Medulla oblongata (tissue), 1 donor: Measurements from ENCODE around the gene POLK.
"Not testable (repeated sequence)": the region's sequence is repeated elsewhere in the genome, so short reads cannot be mapped to it uniquely, and the experiment has no call there.

ENCODE experiments used
- DNase-seq: peaks from one replicate; pipeline ENCODE4 v3.0.0-alpha.2; 2015; ENCODE audit errors: extremely low spot score

POLK gene

GRCh38 chr5:75510417-75510835 is 1.3 kb upstream of the POLK start:
- peak; percentile 45 for DNase-seq

DNA sequence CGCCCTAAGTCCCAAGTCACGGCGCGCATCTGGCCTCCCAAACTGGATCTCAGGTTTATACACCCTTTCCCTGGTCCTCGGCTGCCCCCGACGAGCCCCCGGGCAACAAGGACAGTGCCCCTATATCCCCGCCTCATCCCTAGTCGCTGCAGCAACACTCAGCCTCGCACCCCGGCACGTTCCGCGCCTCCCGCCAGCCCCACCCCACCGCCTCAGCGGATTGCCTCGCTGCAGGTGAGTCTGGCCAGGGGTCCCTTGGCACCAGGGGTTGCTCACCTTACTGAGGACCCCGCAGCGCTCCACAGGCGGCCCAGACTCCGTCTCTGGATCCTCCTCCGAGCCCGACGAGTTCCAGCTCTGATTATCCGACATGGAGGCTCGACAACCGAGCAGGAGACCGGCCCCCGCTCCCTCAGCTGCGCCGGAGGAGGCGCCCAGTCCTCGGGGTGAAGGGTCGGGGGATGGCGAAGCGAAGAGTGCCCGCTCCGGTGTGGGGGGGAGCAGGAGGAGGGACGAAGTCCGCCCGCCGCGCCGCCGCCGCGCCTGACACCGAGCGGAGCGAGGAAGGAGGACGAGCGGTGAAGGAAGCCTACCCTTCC is 756 bp upstream of the POLK start:
- no peak for DNase-seq

- DNase-seq = no peak
Observed at GRCh38 chr5:75512383-75513074, 838 bp downstream of the POLK start.

DNA sequence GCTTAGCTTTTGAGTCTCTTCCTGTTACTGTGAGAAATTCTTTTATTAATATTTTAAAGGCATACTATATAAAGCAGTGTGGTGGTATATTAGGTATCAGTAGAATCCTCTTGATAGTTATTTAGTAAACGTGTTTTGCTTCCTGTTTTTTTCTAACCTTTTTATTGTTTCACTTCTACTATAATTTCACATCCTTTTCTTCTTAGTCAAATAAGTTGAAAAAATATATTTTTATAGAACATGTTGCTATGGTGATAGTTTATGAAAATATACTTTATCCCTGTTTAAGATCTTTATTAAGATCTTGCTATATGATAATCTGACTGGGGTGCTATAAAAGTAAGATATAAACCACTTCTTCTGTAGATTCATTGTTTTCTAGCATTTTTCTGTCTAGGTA is 2.1 kb downstream of the POLK start:
- DNase-seq = no peak

- no peak for DNase-seq
Observed at GRCh38 chr5:75514323-75514722, 2.6 kb downstream of the POLK start.

- DNase-seq = no peak
Observed at GRCh38 chr5:75519761-75520160, 8.1 kb downstream of the POLK start.

GRCh38 chr5:75521195-75521594 is 9.5 kb downstream of the POLK start:
- DNase-seq = no peak

DNA sequence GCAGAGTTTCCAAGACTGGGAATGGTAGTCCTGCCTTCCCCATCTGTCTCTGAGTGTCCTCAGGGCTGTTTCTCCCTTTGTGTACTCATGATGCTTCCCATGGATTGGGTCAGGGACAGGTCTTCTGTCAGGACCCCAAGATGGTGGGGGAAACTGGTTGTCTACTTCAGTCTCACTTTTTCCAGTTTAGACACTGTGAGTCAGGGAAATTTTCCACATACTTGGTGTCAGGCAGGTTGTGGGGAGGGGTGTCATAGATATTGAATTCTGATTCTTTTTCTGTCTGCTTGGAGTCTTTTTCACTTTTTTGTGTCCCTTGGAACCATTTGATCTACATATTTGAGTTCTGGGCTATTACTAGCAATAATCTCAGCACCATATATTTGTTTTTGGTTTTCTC is 10.3 kb downstream of the POLK start:
- no peak for DNase-seq

GRCh38 chr5:75522542-75522941 is 10.9 kb downstream of the POLK start:
- no peak for DNase-seq

GRCh38 chr5:75523275-75523674 is 11.6 kb downstream of the POLK start:
- no peak for DNase-seq

DNA sequence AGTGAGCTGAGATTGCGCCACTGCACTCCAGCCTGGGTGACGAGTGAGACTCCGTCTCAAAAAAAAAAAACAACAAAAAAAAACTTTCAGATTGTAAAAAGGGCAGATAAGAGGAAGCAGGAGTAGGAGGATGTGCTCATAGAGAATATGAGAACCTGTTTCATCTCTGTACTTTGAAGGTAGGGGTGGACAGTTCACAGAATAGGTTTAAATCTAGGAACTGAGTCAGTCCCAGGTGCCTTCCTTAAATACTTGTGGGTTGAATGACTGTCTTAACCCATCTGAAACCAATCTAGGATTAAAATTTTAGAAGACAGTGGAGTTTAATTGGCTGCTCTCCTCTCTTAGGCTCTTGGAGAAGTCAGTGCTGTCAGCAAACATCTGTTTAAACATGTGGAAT is 12.4 kb downstream of the POLK start:
- no peak for DNase-seq

DNA sequence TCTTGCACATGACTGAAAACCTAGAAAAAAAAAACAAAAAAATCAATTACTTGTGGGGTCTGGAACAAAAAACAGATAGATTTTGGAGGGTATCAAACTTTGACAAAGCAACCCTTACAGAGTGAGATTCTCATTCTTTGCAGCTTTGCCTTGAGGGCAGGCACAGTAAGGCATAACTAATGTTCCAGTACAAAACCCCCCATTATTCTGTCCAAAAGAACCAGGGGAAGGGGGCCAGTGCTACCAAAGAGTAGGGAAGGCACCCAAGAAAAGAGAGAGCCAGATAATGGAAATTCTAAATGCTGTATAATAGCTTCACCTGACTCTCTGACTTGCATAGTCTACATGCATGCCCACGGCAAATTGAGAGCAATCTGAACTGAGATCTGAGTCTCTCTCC is 12.9 kb downstream of the POLK start:
- DNase-seq = no peak

- no peak for DNase-seq
Observed at GRCh38 chr5:75525344-75525743, 13.7 kb downstream of the POLK start.

- DNase-seq = peak; percentile 32
Observed at GRCh38 chr5:75526070-75526469, 14.4 kb downstream of the POLK start.

DNA sequence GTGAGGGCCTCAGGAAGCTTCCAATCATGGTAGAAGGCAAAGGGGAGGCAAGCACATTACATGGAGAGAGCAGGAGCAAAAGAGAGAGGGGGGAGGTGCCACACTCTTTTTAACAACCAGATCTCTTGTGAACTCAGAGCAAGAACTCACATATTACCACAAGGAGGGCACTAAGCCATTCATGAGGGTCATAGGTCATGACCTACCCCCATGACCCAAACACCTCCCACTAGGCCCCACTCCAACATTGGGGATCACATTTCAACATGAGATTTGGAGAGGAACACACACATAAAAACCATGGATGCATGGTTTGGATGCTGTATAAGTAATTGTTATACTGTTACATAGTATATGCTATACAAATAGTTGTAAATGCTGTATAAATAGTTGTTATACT is 17.5 kb downstream of the POLK start:
- no peak for DNase-seq

DNA sequence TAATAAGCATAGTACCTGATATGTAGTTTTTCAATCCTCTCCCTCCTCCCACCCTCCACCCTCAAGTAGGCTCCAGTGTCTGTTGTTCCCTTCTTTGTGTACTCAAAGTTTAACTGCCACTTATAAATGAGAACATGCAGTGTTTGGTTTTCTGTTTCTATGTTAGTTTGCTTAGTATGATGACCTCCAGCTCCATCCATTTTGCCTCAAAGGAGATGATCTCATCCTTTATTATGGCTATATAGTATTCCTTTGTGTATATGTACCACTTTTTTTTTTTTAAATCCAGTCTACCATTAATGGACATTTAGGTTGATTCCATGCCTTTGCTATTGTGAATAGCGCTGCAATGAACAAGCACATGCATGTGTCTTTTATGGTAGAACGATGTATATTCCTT is 20.5 kb downstream of the POLK start:
- DNase-seq = no peak

DNA sequence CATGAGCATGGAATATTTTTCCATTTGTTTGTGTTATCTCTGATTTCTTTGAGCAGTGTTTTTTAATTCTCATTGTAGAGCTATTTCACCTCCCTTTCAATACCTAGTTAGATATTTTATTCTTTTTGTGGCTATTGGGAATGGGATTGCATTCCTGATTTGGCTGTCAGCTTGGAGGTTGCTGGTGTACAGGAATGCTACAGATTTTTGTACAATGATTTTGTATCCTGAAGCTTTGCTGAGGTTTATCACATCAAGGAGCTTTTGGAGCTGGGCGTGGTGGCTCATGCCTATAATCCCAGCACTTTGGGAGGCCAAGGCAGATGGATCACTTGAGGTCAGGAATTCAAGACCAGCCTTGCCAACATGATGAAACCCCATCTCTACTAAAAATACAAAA is 22.0 kb downstream of the POLK start:
- not testable (repeated sequence) for DNase-seq

DNA sequence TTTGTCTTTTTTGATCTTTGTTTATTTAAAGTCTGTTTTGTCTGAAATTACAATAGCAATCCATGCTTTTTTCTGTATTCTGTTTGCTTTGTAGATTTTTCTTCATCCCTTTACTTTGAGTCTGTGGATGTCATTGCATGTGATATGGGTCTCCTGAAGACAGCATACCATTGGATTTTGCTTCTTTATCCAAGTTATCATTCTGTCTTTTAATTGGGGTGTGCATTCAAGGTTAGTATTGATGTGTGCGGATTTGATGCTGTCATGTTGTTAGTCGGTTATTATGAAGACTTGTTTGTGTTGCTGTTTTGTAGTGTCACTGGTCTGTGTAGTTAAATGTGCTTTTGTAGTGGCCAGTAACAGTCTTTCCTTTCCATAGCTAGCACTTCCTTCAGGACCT is 23.0 kb downstream of the POLK start:
- DNase-seq = no peak

- DNase-seq = no peak
Observed at GRCh38 chr5:75536147-75536546, 24.5 kb downstream of the POLK start.

- no peak for DNase-seq
Observed at GRCh38 chr5:75536694-75537360, 25.1 kb downstream of the POLK start.

- DNase-seq = no peak
Observed at GRCh38 chr5:75538211-75538610, 26.5 kb downstream of the POLK start.

- no peak for DNase-seq
Observed at GRCh38 chr5:75545131-75545530, 33.4 kb downstream of the POLK start.

DNA sequence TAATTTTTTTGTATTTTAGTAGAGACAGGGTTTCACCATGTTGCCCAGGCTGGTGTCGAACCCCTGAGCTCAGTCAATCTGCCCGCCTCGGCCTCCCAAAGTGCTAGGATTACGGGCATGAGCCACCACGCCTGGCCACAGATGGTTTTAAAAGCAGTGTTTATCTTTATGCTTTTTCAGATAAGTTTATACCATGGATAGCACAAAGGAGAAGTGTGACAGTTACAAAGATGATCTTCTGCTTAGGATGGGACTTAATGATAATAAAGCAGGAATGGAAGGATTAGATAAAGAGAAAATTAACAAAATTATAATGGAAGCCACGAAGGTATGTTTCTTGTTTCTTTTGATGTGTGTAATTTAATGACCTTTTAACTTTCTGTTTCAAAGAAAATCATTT is 35.1 kb downstream of the POLK start:
- DNase-seq = no peak
